Fibroblast of upper back skin (primary cell): ENCODE data around the gene MACROD2.

ENCODE experiments used
- DNase-seq: peaks from one replicate; pipeline ENCODE4 v3.0.0-alpha.2; 2013

MACROD2 gene

DNA sequence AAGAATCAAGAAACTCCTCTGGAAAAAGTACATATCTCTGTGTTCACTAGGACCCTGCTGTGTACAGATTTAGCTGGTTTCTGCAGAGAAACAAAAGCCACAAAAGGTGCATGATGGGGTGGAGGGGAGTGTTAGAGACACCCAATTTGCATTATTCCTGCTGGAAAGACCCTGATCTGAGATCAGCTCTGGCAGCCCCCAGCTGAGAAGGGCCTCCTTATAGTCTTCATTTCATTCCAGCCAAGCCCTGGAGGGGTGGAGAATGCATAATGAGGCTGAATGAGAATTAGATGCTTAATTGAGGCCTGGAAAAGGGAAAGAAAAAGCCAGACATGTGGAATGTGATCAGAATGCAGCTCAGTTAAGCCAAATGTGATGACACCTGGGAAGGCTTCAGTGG, 2032.4 kb downstream of the MACROD2 start:
- no peak for DNase-seq

DNA sequence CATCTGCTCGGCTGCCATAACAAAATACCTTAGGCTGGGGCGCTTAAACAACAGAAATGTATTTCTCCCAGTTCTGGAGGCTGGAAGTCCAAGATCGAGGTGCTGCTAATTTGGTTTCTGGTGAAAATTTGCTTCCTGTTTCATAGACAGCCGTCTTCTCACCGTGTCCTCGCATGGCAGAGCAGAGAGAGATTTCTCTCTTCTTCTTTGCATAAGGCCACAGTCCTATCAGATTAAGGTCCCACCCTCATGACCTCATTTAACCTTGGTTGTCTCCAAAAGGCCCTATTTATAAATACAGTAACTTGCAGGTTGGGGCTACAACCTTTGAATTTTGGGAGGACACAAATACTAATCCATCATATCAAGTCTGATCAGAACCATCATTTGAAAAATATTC, 2033.6 kb downstream of the MACROD2 start:
- DNase-seq: no peak

GRCh38 chr20:16030253-16030652, 2034.9 kb downstream of the MACROD2 start:
- no peak for DNase-seq

GRCh38 chr20:16035576-16035975, 2040.3 kb downstream of the MACROD2 start:
- DNase-seq: no peak

- DNase-seq: no peak
These were observed 2041.0 kb downstream of the MACROD2 start for GRCh38 chr20:16036331-16036730.

GRCh38 chr20:16040742-16041141, 2045.4 kb downstream of the MACROD2 start:
- DNase-seq: no peak

- no peak for DNase-seq
These were observed 2047.4 kb downstream of the MACROD2 start for GRCh38 chr20:16042731-16043130.

DNA sequence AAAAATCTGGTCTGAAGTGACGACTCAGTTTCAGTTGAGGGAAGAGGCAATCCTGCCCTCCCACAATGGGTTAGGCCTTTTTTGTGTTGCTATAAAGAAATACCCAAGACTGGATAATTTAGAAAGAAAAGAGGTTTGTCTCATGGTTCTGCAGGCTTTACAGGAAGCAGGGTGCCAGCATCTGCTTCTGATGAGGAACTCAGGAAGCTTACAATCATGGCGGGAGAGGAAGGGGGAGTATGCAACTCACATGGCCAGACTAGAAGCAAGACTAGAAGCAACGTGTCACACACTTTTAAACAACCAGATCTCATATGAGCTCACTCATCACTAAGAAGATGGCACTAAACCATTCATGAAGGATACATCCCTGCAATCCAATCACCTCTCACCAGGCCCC, 2048.6 kb downstream of the MACROD2 start:
- DNase-seq: no peak

DNA sequence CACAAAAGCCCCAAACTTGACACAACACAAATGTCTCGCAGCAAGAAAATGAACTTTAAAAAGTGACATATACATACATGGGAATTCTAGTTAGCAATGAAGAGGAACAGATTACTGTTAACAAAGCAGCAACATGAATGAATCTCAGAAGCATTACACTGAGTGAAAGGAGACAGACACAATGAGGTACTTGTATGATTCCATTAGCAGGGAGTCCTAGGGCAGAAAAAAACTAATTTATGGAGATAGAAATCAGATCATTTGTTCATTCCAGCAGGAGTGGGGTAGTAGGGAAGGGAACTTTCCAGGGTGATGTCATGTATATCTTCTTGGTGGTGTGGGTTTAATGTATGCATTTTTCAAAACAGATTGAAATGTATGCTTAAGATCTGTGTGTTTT, 2053.6 kb downstream of the MACROD2 start:
- DNase-seq: no peak

DNA sequence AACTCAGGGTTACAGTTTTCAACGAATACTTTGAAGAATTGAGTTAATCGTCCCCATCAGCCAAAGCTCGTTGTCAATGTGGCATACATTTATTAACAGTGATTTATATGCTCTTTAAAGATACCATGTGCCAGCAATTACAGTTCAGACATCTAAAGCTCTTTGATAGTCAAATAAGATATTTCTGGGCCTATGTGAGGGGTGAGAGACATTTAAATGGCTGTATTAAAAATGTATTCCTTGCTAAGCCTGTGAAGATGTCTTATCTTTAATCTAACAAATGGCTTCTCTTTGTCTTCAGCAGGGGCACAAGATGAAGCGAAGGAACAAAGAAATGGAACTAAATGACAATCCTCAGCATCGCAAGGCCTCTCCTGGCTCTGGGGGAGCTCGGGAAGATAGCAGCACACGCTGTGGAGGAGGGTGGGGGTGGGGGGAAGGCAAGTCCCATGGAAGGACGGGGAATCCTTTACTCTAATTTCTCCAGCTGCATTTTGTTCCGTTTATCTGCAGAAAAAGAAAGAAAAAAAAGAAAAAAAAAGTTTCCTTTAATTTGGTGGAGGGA, 2054.3 kb downstream of the MACROD2 start:
- DNase-seq: no peak

- no peak for DNase-seq
These were observed 2055.1 kb downstream of the MACROD2 start for GRCh38 chr20:16050366-16050765.

- DNase-seq: no peak
These were observed 2056.7 kb downstream of the MACROD2 start for GRCh38 chr20:16051968-16052367.

GRCh38 chr20:16052456-16052855, 2057.1 kb downstream of the MACROD2 start:
- DNase-seq: no peak

- no peak for DNase-seq
These were observed 2059.7 kb downstream of the MACROD2 start for GRCh38 chr20:16054985-16055384.

DNA sequence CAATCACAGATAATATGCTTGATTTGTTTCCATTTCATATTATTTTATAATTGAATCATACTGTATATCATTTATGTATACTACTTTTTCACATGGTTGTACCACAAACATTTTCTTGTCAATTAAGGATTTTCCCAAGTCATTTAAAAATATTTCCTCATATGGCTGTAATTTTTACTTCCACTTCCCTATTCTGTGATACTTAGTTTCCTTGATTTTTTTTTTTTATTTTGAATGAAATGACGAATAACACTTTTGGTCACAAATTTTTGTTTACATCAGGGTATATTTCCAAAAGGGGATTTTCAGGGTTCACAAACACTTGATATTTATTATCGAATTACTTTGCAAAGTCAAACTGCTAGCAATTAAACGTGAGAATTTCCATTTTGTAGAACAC, 2062.3 kb downstream of the MACROD2 start:
- no peak for DNase-seq

DNA sequence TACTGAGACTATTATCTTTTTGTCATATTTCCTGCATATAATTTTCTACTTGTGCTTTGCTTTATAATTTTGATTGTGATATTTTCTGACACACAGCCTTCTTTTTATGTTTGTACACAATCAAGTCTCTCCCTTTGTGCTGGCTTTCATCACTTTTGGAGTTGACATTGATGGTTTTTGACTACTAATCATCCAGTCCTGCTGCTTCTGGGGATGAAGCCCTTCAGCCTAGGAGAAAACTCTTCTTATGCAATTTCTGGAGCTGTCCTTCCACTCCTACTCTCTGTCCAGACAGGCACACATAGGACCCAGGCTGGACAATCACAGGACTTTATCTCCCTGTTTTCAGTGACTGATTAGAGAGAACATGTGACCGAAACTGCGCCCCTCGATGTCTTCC, 2063.0 kb downstream of the MACROD2 start:
- no peak for DNase-seq

DNA sequence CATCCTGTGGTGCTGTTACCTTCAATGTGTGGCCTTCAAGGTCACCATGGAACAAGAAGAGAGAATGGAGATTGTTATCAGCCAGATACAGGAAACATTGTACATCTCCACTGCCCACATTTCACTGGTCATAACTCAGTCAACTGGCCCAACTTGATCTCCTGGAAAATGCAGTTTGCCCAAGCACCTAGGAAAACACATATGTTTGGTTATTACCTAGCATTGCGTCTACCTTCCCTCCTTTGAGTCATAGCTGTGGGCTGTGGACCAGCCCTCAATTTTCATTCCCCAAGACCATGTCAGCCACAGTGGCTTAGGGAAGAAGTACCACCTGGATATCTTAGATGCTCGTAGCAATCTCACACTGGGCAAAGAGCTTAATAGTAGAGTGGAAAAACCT, 2064.5 kb downstream of the MACROD2 start:
- DNase-seq: no peak

DNA sequence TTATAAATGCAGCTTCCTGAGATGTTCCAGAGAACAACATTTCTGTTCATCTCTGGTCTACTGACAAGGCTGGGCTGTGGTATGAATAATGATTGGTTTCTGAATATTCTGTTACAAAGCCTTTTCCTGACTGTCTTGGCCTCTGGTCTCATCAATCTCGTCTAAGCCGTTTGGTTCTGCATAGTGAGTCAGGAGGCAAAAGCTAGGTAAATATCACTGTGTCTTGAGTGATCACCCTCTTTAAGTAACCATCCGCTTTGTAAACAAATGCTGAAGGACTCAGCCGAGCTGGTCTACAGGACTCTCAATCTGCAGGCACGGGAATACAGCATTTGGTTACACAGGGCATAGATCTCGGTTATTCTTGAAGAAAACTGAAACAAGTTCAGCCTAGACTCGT, 2066.0 kb downstream of the MACROD2 start:
- no peak for DNase-seq

GRCh38 chr20:16062661-16063581, 2067.6 kb downstream of the MACROD2 start:
- peak; percentile 66 for DNase-seq

GRCh38 chr20:16063881-16064280, 2068.6 kb downstream of the MACROD2 start:
- peak; percentile 63 for DNase-seq

GRCh38 chr20:16064989-16065707, 2069.8 kb downstream of the MACROD2 start:
- peak; percentile 49 for DNase-seq

DNA sequence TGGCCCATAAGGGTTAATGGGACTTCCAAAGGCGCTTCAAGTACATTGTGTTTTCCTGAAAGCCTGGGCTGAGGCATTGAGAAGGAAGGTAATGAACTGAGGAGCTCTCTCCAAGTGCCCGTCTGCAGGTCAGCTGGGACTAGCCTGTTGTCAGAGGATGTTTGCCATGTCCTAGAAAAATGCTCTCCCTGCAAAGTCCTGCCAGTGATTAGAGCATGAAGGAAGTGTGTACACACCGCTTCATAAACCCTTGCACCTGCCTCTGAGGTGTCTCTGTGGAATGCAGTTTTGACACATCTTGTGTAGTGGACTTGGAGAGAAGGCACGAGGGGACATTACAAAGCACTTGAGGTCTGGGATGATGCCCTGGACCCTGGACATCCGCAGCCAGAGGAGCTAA, 2071.3 kb downstream of the MACROD2 start:
- DNase-seq: no peak

DNA sequence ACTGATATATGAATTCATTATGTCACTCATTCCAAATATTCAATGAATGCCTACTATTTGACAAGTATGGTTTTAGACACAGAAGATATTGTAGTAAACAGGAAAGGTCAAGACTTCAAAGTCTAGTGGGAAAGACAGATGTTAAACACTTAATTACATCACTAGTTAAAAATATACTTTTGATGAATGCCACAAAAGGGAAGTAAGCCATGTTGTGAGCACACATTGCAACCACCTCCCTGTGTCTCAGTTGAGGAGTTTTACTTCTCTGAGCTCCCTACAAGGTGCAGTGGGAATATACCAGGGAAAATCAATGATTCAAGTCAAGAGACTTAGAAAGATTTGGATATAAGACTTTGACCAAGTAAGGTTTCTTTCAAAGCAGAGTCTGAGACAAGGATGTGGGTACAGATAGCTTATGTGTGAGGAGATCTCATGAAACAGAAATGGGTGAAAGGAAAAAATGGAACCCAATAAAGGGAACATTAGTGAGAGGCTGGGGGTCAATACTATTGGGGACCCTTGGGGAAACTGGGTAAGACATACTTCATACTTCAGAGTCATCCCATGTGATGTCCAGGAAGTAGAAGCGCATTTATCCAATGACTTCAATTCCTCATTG, 2074.2 kb downstream of the MACROD2 start:
- no peak for DNase-seq
